Measurements from ENCODE around the gene FNIP2. TPM values are rescaled to one million over a fixed set of nuclear protein-coding genes. Genes with fewer than 3 reads are reported as not detected.
"Not testable (repeated sequence)": the region's sequence is repeated elsewhere in the genome, so short reads cannot be mapped to it uniquely, and the experiment has no call there.

Gene FNIP2
- total and polyA plus RNA-seq, 3 donors from 2014 or later, result 23.5 to 28.4 (median 25.0) TPM

DNA sequence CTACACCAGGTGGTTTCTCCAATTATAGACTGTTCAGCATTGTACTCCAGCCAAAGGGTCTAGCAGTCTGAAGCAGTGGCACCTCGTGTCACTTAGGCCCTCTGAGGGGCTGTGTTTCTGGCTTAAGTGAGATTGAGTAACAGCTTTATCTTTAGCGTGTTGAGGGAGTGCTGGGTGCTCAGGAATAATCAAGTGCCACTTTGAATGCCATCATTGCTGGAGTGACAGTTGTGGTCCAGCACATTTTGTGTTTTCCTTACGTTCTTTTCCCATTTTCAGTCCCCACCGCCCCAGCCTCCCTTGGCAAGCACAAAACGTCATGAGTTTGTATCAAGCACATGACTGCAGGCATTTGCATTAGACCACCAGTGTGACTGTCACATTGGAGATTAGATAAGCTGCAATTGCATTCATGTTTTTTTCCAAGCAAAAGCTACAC, 58.7 kb downstream of the FNIP2 start:
- intact Hi-C loops (cut with DNase I; ENCODE audit: low total_unique reads), result no loop called here
- 63 to 79% methylated on average over 5 of the region's 5 CpGs for WGBS, 2 donors
- no peaks in the 10 kb centered on the region for H3K9me3 ChIP-seq
- H3K4me3 ChIP-seq, result no peak overlapping the region
- DNase-seq, result no peak
- H3K27me3 ChIP-seq, result no peaks in the 10 kb centered on the region
- peaks cover 9% of the 10 kb centered on the region for H3K4me1 ChIP-seq
- H3K36me3 ChIP-seq (ENCODE audit: low read depth, missing control alignments), result no peaks in the 10 kb centered on the region
- no peak overlapping the region for H3K27ac ChIP-seq
- no peak for TF ChIP-seq POLR2A (IDR thresholded peaks at IDR 0.05)
- TF ChIP-seq, protein P1, sequence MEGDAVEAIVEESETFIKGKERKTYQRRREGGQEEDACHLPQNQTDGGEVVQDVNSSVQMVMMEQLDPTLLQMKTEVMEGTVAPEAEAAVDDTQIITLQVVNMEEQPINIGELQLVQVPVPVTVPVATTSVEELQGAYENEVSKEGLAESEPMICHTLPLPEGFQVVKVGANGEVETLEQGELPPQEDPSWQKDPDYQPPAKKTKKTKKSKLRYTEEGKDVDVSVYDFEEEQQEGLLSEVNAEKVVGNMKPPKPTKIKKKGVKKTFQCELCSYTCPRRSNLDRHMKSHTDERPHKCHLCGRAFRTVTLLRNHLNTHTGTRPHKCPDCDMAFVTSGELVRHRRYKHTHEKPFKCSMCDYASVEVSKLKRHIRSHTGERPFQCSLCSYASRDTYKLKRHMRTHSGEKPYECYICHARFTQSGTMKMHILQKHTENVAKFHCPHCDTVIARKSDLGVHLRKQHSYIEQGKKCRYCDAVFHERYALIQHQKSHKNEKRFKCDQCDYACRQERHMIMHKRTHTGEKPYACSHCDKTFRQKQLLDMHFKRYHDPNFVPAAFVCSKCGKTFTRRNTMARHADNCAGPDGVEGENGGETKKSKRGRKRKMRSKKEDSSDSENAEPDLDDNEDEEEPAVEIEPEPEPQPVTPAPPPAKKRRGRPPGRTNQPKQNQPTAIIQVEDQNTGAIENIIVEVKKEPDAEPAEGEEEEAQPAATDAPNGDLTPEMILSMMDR (IDR thresholded peaks at IDR 0.05), result no peak

DNA sequence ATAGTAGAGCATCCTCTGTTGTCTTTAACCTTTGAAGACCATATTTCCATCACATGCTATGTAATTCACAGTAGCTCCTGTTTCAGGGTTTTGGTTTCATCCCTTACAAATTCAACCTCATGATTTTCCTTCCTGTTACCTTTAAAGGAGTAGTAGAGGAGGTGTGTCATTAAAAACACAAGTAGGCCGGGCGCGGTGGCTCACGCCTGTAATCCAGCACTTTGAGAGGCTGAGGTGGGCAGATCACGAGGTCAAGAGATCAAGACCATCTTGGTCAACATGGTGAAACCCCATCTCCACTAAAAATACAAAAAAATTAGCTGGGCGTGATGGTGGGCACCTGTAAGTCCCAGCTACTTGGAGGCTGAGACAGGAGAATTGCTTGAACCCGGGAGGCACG, 59.3 kb downstream of the FNIP2 start:
- H3K36me3 ChIP-seq (ENCODE audit: low read depth, missing control alignments); DNase-seq; H3K9me3 ChIP-seq; H3K27ac ChIP-seq; H3K27me3 ChIP-seq; H3K4me3 ChIP-seq; H3K4me1 ChIP-seq; intact Hi-C loops (cut with DNase I; ENCODE audit: low total_unique reads): not testable (repeated sequence)
- 95 to 96% methylated on average over 8 of the region's 8 CpGs for WGBS, 2 donors

DNA sequence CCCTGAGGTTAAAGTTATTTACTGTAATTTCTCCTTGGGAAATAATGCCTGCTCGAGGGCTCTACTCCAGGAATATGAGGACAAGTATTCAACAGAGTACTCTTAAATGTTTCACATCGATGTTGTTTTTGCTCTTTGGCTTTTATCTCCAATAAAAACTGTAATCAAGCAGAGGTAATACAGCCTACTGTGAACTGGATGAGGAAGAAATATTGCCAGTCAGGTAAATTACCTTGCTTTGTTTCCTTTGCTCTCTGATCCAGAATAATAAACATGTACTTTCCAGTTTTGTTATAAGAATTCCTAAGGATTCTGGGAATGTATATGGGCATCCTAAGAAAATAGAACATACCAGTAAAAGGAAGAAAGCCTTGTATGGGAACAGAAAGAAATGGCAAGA, 60.4 kb downstream of the FNIP2 start:
- intact Hi-C loops (cut with DNase I; ENCODE audit: low total_unique reads), result no loop called here
- no peak for DNase-seq
- H3K27ac ChIP-seq, result no peak overlapping the region
- H3K9me3 ChIP-seq, result no peaks in the 10 kb centered on the region
- H3K4me1 ChIP-seq, result peaks cover 4% of the 10 kb centered on the region
- TF ChIP-seq, protein P1 (IDR thresholded peaks at IDR 0.05), result no peak
- TF ChIP-seq POLR2A (IDR thresholded peaks at IDR 0.05), result no peak
- WGBS, 2 donors, result 92 to 98% methylated on average over 2 of the region's 2 CpGs
- H3K27me3 ChIP-seq, result no peaks in the 10 kb centered on the region
- no peak overlapping the region for H3K4me3 ChIP-seq
- H3K36me3 ChIP-seq (ENCODE audit: low read depth, missing control alignments), result no peaks in the 10 kb centered on the region

DNA sequence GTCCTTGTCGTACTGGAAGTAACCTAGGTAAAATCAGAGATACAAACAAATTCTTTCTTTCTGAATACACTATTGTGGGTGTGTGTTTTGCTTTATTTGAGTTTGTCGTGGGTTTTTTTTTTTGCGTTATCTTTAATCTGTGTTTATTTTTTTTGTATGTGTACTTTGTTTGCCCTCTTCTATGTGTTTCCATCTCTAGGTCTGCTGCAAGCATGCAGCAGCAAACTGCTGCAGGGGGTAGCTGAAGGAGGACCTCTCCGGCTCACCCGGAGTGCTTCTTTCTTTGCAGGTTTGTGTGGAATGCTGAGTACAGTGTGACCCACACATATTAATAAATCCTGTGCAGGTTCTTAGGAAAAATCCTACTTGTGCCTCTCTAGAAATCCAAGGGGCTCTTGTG, 64.8 kb downstream of the FNIP2 start:
- Histone ChIP-seq H3K4me1 (no peaks in the 10 kb centered on the region), H3K36me3 (ENCODE audit: low read depth, missing control alignments) (no peaks in the 10 kb centered on the region), H3K27ac (no peak overlapping the region), H3K27me3 (no peaks in the 10 kb centered on the region), H3K9me3 (no peaks in the 10 kb centered on the region), H3K4me3 (no peak overlapping the region)
- no peak for DNase-seq
- 93 to 96% methylated on average over 5 of the region's 5 CpGs for WGBS, 2 donors
- intact Hi-C loops (cut with DNase I; ENCODE audit: low total_unique reads), result no loop called here
- no peak for TF ChIP-seq POLR2A (IDR thresholded peaks at IDR 0.05)
- TF ChIP-seq, protein P1 (IDR thresholded peaks at IDR 0.05), result no peak

DNA sequence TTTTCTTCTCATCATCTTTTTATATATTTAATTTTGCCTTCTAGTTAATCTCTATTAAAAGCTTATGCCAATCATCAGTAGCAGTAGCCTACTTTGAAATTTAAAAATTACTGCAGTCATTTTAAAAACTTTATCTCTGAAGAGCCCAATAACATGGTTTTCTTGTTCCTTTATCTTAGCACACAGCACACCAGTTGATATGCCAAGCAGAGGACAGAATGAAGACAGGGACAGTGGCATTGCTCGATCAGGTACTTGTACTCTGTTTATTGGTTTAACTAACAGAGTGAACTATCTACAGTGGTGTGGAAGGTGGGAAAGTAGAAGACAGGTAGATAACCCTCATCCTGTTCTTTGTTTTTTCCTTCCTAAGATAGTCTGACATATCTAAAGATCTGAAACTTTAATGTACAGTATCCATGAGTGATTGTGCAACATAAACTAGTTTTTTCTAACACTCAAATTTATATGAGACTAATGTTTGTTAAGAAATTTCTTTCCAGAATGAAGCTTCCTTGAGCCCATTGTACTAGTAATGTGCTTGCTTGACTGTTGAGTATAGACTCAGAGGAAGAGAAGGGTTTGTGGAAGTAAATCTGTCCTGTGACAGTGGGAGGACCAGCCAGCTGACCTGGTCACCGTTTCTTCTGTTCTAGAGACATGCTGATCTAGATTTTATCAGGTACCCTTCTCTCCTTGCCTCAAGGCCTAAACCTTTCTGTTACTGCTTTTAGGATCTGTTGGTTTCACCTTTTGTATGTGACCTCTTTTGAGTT, 66.6 kb downstream of the FNIP2 start:
- no peaks in the 10 kb centered on the region for H3K36me3 ChIP-seq (ENCODE audit: low read depth, missing control alignments)

More for the DNA sequence above, 66.6 kb downstream of the FNIP2 start:
- WGBS, 2 donors, result 65 to 78% methylated on average over 2 of the region's 2 CpGs
- TF ChIP-seq, protein P1 (IDR thresholded peaks at IDR 0.05), result no peak
- TF ChIP-seq POLR2A (IDR thresholded peaks at IDR 0.05), result no peak
- no peaks in the 10 kb centered on the region for H3K9me3 ChIP-seq
- no peak overlapping the region for H3K4me3 ChIP-seq
- no peaks in the 10 kb centered on the region for H3K4me1 ChIP-seq
- no peak overlapping the region for H3K27ac ChIP-seq
- intact Hi-C loops (cut with DNase I; ENCODE audit: low total_unique reads), result no loop called here
- no peak for DNase-seq
- H3K27me3 ChIP-seq, result no peaks in the 10 kb centered on the region

All from testis (tissue), 3 donors.